ENCODE results near the gene PPFIBP2. TPM values are rescaled to one million over a fixed set of nuclear protein-coding genes. Genes with fewer than 3 reads are reported as not detected.

Gene PPFIBP2
- polyA plus RNA-seq, 2 of the 4 experiments (the other 2 are of a cell fraction), result 13.4 to 32.5 TPM

DNA sequence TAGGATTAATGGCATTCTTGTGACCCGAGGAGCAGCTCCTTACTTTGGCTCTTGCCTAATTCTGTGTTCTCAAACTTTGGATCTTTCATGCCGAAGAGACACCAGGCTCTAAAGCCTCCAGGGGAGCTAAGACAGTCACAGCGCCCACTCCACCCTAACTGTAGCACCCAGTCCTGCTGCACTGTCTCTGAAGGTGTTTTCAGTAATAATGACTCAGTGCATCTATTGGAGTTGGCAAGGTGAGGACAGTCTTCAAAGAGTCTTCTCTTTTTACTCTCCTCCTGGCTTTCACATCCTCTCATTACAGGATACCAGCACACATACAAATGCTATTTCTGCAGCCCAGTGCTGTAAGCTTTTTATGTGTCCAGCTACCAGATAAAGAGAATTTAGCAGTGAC, 69.4 kb downstream of the PPFIBP2 start:
- ChIA-PET POLR2A (interaction anchor here (1.7 kb wide), 1 partner anchor 17 kb away, joined by 4 read pairs; no protein-coding TSS in a partner anchor), CTCF (interaction anchor here (2.5 to 7.8 kb wide), 4 partner anchors 9 to 82 kb away, joined by 7 to 99 read pairs (median 17); no protein-coding TSS in a partner anchor)
- no peak for DNase-seq (ENCODE audit: low read depth in 1 of 2, low spot score in 1 of 2)
- WGBS (ENCODE audit: missing lambda C conversion rate), result 72% methylated on average over 3 of the region's 3 CpGs
- ATAC-seq, result no peak
- H3K4me2 ChIP-seq, result no peak overlapping the region
- peaks cover 33% of the 10 kb centered on the region for H3K4me1 ChIP-seq
- no peak for TF ChIP-seq JUNB (IDR thresholded peaks at IDR 0.05)
- no peak for TF ChIP-seq HOXB13 (CRISPR knock-in tag; IDR thresholded peaks at IDR 0.05; ENCODE audit: low read depth)
- TF ChIP-seq, protein P1, sequence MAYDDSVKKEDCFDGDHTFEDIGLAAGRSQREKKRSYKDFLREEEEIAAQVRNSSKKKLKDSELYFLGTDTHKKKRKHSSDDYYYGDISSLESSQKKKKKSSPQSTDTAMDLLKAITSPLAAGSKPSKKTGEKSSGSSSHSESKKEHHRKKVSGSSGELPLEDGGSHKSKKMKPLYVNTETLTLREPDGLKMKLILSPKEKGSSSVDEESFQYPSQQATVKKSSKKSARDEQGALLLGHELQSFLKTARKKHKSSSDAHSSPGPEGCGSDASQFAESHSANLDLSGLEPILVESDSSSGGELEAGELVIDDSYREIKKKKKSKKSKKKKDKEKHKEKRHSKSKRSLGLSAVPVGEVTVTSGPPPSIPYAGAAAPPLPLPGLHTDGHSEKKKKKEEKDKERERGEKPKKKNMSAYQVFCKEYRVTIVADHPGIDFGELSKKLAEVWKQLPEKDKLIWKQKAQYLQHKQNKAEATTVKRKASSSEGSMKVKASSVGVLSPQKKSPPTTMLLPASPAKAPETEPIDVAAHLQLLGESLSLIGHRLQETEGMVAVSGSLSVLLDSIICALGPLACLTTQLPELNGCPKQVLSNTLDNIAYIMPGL (CRISPR knock-in tag; IDR thresholded peaks at IDR 0.05; ENCODE audit: borderline replicate concordance), result no peak
- no peak overlapping the region for H3K27ac ChIP-seq
- no peaks in the 10 kb centered on the region for H3K9me3 ChIP-seq
- H3K4me3 ChIP-seq, result no peak overlapping the region
- no peak for FAIRE-seq

DNA sequence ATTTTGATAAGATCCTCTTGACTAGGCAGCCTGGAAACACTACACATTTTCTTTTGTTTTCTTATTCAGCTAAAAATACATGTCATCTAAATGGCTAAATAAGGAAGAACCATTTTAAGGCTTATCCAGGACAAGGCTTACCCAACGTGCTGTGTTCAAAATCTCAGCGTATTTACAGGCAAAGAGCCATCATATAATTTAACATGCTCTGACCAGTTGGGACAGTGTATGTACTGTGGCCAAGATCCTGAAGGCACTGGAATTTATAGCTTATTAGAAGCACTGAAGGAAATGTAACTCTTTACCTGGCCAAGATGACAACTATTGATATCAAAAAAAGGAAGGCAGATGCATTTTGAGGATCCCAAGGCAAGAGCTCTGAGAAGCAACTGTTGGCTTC, 71.1 kb downstream of the PPFIBP2 start:
- no peaks in the 10 kb centered on the region for H3K9me3 ChIP-seq
- CTCF ChIA-PET, result interaction anchor here (0.5 to 7.8 kb wide), 6 partner anchors 9 to 81 kb away, joined by 3 to 99 read pairs (median 4); no protein-coding TSS in a partner anchor
- H3K4me1 ChIP-seq, result peaks cover 16% of the 10 kb centered on the region
- no peak overlapping the region for H3K4me2 ChIP-seq
- no peak for ATAC-seq
- H3K4me3 ChIP-seq, result no peak overlapping the region
- no peak for FAIRE-seq
- H3K27ac ChIP-seq, result no peak overlapping the region
- WGBS (ENCODE audit: missing lambda C conversion rate), result 83% methylated on average over 2 of the region's 2 CpGs
- TF ChIP-seq NFE2L2 (conservative IDR thresholded peaks at IDR 0.05; ENCODE audit: low read length) (no peak), JUN (IDR thresholded peaks at IDR 0.05) (no peak), EHF (CRISPR knock-in tag; IDR thresholded peaks at IDR 0.05) (no peak), POLR2AphosphoS2 (conservative IDR thresholded peaks at IDR 0.05; ENCODE audit: low read length) (no peak), NPAS2 (CRISPR knock-in tag; IDR thresholded peaks at IDR 0.05; ENCODE audit: borderline replicate concordance) (no peak), RFX5 (IDR thresholded peaks at IDR 0.05) (no peak)
- POLR2A ChIA-PET, result no interaction called here
- no peak for DNase-seq (ENCODE audit: low read depth in 1 of 2, low spot score in 1 of 2)

DNA sequence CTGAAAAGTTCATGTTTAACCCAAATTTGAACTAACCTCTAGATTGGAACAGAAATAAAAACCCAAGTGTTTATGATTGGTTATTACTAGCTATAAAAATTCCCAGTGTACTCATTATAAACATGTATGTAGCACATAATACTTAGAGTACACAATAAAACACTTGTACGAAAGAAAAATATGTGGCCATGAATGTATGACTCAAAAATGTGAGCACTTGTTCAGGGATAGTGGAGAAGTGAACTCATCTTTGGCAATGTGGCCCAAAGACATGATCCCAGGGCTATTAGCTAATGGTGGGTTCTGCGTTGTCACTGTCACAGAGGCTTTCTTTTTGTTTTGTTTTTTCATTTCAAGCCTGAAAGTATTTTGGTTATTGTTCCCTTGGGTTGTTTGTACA, 72.0 kb downstream of the PPFIBP2 start:
- POLR2A ChIA-PET, result no interaction called here

DNA sequence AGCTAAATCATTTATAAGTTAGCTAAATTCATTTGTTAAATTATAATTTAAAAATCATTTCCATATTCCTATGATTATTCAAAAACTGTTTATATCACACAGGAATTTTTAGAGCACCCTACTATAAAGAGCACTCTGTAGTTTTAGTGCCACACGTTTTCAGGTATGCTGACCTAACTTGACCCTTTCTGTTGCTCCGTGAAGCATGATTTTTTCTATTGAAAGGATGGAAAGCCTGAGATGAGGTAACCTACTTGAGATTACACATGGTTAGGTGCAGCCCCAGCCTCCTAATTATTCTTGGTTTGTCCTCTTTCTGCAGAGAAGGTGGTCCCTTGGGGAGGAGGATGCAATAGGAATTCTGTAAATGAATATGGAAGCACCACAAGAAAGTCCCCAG, 72.6 kb downstream of the PPFIBP2 start:
- TF ChIP-seq JUN (IDR thresholded peaks at IDR 0.05), result no peak
- no peak for TF ChIP-seq JUNB (IDR thresholded peaks at IDR 0.05)
- TF ChIP-seq, protein P2, sequence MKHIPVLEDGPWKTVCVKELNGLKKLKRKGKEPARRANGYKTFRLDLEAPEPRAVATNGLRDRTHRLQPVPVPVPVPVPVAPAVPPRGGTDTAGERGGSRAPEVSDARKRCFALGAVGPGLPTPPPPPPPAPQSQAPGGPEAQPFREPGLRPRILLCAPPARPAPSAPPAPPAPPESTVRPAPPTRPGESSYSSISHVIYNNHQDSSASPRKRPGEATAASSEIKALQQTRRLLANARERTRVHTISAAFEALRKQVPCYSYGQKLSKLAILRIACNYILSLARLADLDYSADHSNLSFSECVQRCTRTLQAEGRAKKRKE (CRISPR knock-in tag; IDR thresholded peaks at IDR 0.05; ENCODE audit: low read depth), result no peak
- TF ChIP-seq CHD4 (IDR thresholded peaks at IDR 0.05; ENCODE audit: borderline replicate concordance), result no peak
- no peak for TF ChIP-seq RFX5 (IDR thresholded peaks at IDR 0.05)
- TF ChIP-seq, protein P3, sequence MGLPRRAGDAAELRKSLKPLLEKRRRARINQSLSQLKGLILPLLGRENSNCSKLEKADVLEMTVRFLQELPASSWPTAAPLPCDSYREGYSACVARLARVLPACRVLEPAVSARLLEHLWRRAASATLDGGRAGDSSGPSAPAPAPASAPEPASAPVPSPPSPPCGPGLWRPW (IDR thresholded peaks at IDR 0.05), result no peak
- TF ChIP-seq ZFP36 (IDR thresholded peaks at IDR 0.05; ENCODE audit: borderline replicate concordance, partially characterized antibody), result no peak
- no peak for TF ChIP-seq EHMT2 (IDR thresholded peaks at IDR 0.05; ENCODE audit: low read depth)
- TF ChIP-seq CBX2 (IDR thresholded peaks at IDR 0.05; ENCODE audit: borderline replicate concordance, low read depth), result no peak
- no peak for TF ChIP-seq MYC (IDR thresholded peaks at IDR 0.05; ENCODE audit: borderline replicate concordance, low read length)
- TF ChIP-seq FOSB (CRISPR knock-in tag; IDR thresholded peaks at IDR 0.05), result no peak
- no peak for TF ChIP-seq NFE2L2 (conservative IDR thresholded peaks at IDR 0.05; ENCODE audit: low read length)
- TF ChIP-seq TFCP2L1 (CRISPR knock-in tag; IDR thresholded peaks at IDR 0.05), result no peak
- TF ChIP-seq POLR2AphosphoS2 (conservative IDR thresholded peaks at IDR 0.05; ENCODE audit: low read length), result no peak
- TF ChIP-seq, protein P4, sequence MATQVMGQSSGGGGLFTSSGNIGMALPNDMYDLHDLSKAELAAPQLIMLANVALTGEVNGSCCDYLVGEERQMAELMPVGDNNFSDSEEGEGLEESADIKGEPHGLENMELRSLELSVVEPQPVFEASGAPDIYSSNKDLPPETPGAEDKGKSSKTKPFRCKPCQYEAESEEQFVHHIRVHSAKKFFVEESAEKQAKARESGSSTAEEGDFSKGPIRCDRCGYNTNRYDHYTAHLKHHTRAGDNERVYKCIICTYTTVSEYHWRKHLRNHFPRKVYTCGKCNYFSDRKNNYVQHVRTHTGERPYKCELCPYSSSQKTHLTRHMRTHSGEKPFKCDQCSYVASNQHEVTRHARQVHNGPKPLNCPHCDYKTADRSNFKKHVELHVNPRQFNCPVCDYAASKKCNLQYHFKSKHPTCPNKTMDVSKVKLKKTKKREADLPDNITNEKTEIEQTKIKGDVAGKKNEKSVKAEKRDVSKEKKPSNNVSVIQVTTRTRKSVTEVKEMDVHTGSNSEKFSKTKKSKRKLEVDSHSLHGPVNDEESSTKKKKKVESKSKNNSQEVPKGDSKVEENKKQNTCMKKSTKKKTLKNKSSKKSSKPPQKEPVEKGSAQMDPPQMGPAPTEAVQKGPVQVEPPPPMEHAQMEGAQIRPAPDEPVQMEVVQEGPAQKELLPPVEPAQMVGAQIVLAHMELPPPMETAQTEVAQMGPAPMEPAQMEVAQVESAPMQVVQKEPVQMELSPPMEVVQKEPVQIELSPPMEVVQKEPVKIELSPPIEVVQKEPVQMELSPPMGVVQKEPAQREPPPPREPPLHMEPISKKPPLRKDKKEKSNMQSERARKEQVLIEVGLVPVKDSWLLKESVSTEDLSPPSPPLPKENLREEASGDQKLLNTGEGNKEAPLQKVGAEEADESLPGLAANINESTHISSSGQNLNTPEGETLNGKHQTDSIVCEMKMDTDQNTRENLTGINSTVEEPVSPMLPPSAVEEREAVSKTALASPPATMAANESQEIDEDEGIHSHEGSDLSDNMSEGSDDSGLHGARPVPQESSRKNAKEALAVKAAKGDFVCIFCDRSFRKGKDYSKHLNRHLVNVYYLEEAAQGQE (IDR thresholded peaks at IDR 0.05), result no peak
- TF ChIP-seq RNF2 (IDR thresholded peaks at IDR 0.05; ENCODE audit: borderline replicate concordance, low read depth), result no peak
- WGBS (ENCODE audit: missing lambda C conversion rate), result 68% methylated on average over 2 of the region's 2 CpGs
- Histone ChIP-seq H3K27ac (no peak overlapping the region), H3K4me2 (no peak overlapping the region), H3K9me3 (no peaks in the 10 kb centered on the region), H3K4me3 (no peak overlapping the region), H3K4me1 (peaks cover 13% of the 10 kb centered on the region; the same call in 2 of the 3 replicates)
- no peak for ATAC-seq
- FAIRE-seq, result no peak
- CTCF ChIA-PET, result interaction anchor here (1.4 to 7.8 kb wide), 2 partner anchors 10 to 13 kb away, joined by 3 to 99 read pairs; no protein-coding TSS in a partner anchor
- POLR2A ChIA-PET, result no interaction called here
- no peak for DNase-seq (ENCODE audit: low read depth in 1 of 2, low spot score in 1 of 2)

More for the DNA sequence above, 72.0 kb downstream of the PPFIBP2 start:
- no peak for ATAC-seq
- no peak for FAIRE-seq
- no peak for DNase-seq (ENCODE audit: low read depth in 1 of 2, low spot score in 1 of 2)
- Histone ChIP-seq H3K4me3 (no peak overlapping the region), H3K9me3 (no peaks in the 10 kb centered on the region), H3K4me2 (no peak overlapping the region), H3K4me1 (peaks cover 13% of the 10 kb centered on the region; the same call in 2 of the 3 replicates), H3K27ac (no peak overlapping the region)
- WGBS (ENCODE audit: missing lambda C conversion rate), result 87% methylated on average over 2 of the region's 2 CpGs
- CTCF ChIA-PET, result interaction anchor here (0.5 to 7.8 kb wide), 5 partner anchors 8 to 80 kb away, joined by 3 to 99 read pairs (median 4); no protein-coding TSS in a partner anchor
- TF ChIP-seq CEBPB (IDR thresholded peaks at IDR 0.05) (no peak), BHLHE40 (IDR thresholded peaks at IDR 0.05; ENCODE audit: low read depth, low read length) (no peak), KDM5A (IDR thresholded peaks at IDR 0.05) (no peak)

Data from A549 (cell line).